HEK293 (cell line): ENCODE results near the gene UTP14C.

Source experiments
- CTCF ChIP-seq: fragments of 450-650 bp; formaldehyde crosslinking; IDR thresholded peaks from 2 replicates; pipeline ENCODE4 v1.5.1; 2016; ENCODE audit warnings: missing biosample characterization, missing genetic modification characterization
- GLIS1 ChIP-seq: fragments of 450-650 bp; formaldehyde crosslinking; IDR thresholded peaks from 2 replicates; pipeline ENCODE4 v1.5.1; 2016; ENCODE audit warnings: missing biosample characterization, missing genetic modification characterization
- KLF16 ChIP-seq: fragments of 450-650 bp; formaldehyde crosslinking; IDR thresholded peaks from 2 replicates; pipeline ENCODE4 v1.5.1; 2017; ENCODE audit warnings: missing biosample characterization, missing genetic modification characterization
- ZBTB49 ChIP-seq: fragments of 450-650 bp; formaldehyde crosslinking; IDR thresholded peaks from 2 replicates; pipeline ENCODE4 v1.5.1; 2016; ENCODE audit warnings: missing biosample characterization, missing genetic modification characterization, low read depth
- ZFHX2 ChIP-seq: fragments of 450-650 bp; formaldehyde crosslinking; conservative IDR thresholded peaks from 2 replicates; pipeline ENCODE4 v1.5.1; 2016; ENCODE audit warnings: missing biosample characterization, missing genetic modification characterization
- ZNF114 ChIP-seq: fragments of 450-650 bp; formaldehyde crosslinking; IDR thresholded peaks from 2 replicates; pipeline ENCODE4 v1.5.0; 2017; ENCODE audit warnings: missing biosample characterization, missing genetic modification characterization
- ZNF121 ChIP-seq: fragments of 450-650 bp; formaldehyde crosslinking; IDR thresholded peaks from 2 replicates; pipeline ENCODE4 v1.5.1; 2016; ENCODE audit warnings: missing biosample characterization, missing genetic modification characterization
- ZNF140 ChIP-seq: fragments of 450-650 bp; formaldehyde crosslinking; IDR thresholded peaks from 2 replicates; pipeline ENCODE4 v1.5.1; 2016; ENCODE audit warnings: missing biosample characterization, missing genetic modification characterization
- ZNF18 ChIP-seq: fragments of 450-650 bp; formaldehyde crosslinking; IDR thresholded peaks from 2 replicates; pipeline ENCODE4 v1.5.1; 2016; ENCODE audit warnings: missing biosample characterization, missing genetic modification characterization
- ZNF214 ChIP-seq: fragments of 450-650 bp; formaldehyde crosslinking; IDR thresholded peaks from 2 replicates; pipeline ENCODE4 v1.5.1; 2017; ENCODE audit warnings: missing biosample characterization, mild to moderate bottlenecking, missing genetic modification characterization, borderline replicate concordance
- ZNF221 ChIP-seq: fragments of 450-650 bp; formaldehyde crosslinking; IDR thresholded peaks from 2 replicates; pipeline ENCODE4 v1.5.1; 2017; ENCODE audit warnings: missing biosample characterization, missing genetic modification characterization, borderline replicate concordance
- ZNF248 ChIP-seq: fragments of 450-650 bp; formaldehyde crosslinking; IDR thresholded peaks from 2 replicates; pipeline ENCODE4 v1.5.1; 2017; ENCODE audit warnings: missing biosample characterization, missing genetic modification characterization
- ZNF266 ChIP-seq: fragments of 450-650 bp; formaldehyde crosslinking; IDR thresholded peaks from 2 replicates; pipeline ENCODE4 v1.5.1; 2016; ENCODE audit warnings: missing biosample characterization, missing genetic modification characterization, low read depth
- ZNF292 ChIP-seq: fragments of 450-650 bp; formaldehyde crosslinking; IDR thresholded peaks from 2 replicates; pipeline ENCODE4 v1.5.1; 2016; ENCODE audit warnings: low read depth, missing biosample characterization, missing genetic modification characterization, borderline replicate concordance
- ZNF311 ChIP-seq: fragments of 450-650 bp; formaldehyde crosslinking; IDR thresholded peaks from 2 replicates; pipeline ENCODE4 v1.5.1; 2017; ENCODE audit warnings: missing biosample characterization, missing genetic modification characterization, borderline replicate concordance
- ZNF341 ChIP-seq: fragments of 450-650 bp; formaldehyde crosslinking; IDR thresholded peaks from 2 replicates; pipeline ENCODE4; 2016; ENCODE audit warnings: low read depth, missing biosample characterization, missing genetic modification characterization
- ZNF626 ChIP-seq: fragments of 450-650 bp; sonication (Bioruptor Pico); formaldehyde crosslinking; IDR thresholded peaks from 2 replicates; pipeline ENCODE4 v1.5.1; 2018; ENCODE audit warnings: missing biosample characterization, missing genetic modification characterization, inconsistent platforms
- ZNF658 ChIP-seq: fragments of 450-650 bp; formaldehyde crosslinking; IDR thresholded peaks from 2 replicates; pipeline ENCODE4; 2016; ENCODE audit warnings: missing biosample characterization, missing genetic modification characterization
- ZNF677 ChIP-seq: fragments of 450-650 bp; IDR thresholded peaks from 2 replicates; pipeline ENCODE4 v1.5.0; 2018; ENCODE audit warnings: missing biosample characterization, mild to moderate bottlenecking, missing genetic modification characterization, moderate library complexity
- ZNF692 ChIP-seq: fragments of 450-650 bp; formaldehyde crosslinking; IDR thresholded peaks from 2 replicates; pipeline ENCODE4 v1.5.1; 2016; ENCODE audit warnings: missing biosample characterization, missing genetic modification characterization
- ZNF837 ChIP-seq: fragments of 450-650 bp; formaldehyde crosslinking; IDR thresholded peaks from 2 replicates; pipeline ENCODE4 v1.5.1; 2016; ENCODE audit warnings: missing biosample characterization, missing genetic modification characterization
- TF ChIP-seq, protein P1 (sequence below): fragments of 450-650 bp; formaldehyde crosslinking; IDR thresholded peaks from 2 replicates; pipeline ENCODE4 v1.5.1; 2016; ENCODE audit warnings: missing biosample characterization, missing genetic modification characterization
- TF ChIP-seq, protein P2 (sequence below): fragments of 450-650 bp; formaldehyde crosslinking; IDR thresholded peaks from 2 replicates; pipeline ENCODE4 v1.5.1; 2016; ENCODE audit warnings: missing biosample characterization, missing genetic modification characterization
- TF ChIP-seq, protein P3 (sequence below): fragments of 450-650 bp; formaldehyde crosslinking; IDR thresholded peaks from 2 replicates; pipeline ENCODE4 v1.5.1; 2016; ENCODE audit warnings: missing biosample characterization, missing genetic modification characterization, borderline replicate concordance

UTP14C gene

DNA sequence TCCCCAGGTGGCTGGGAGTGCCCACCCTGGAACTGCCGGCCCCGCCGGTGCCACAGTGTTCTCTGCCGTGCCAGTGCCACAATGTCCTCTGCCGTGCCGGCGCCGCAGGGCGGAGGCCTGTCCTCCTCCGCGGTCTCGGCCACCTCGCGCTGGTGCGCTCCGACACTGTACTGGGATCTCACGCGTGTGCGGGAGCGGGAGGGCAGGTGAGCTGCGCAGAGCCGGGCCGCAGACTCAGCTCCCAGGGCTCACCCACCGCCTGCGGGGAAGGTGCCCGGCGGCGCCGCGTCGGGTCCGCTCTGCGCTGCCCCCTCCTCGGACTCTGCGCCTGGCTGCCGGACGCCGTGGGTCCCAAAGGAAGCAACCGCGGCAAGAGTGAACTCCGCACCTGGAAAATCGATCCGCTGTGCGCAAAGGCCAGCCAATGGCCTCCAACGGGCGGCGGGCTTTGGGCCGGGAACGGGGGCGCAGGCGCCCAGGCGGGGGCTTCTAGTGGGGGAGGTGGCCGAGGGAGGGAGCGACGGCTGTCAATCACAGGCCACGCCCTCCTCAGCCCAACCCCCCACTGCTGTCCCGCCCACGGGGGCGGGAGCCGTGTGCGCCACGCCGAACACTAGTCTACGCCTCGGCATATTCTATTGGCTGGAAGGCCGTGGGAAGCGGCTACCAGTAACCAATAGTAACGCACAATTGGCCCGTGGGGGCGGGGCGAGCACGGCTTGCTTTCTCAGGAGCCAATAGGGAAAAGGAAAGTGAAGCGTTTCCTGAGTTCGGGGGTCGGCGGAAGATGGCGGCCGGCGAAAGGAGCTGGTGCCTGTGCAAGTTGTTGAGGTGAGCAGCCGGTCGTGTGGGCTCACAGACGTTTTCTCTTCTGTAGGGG lies 12.6 kb upstream of the UTP14C start, which contains the start of gene ALG11 (continued):
- TF ChIP-seq KLF16 (tag by site-specific recombination) (no peak), ZNF214 (tag by site-specific recombination) (no peak), ZNF221 (tag by site-specific recombination) (no peak), ZNF626 (tag by site-specific recombination) (no peak), ZNF292 (tag by site-specific recombination) (no peak), ZNF140 (tag by site-specific recombination) (no peak), ZNF18 (tag by site-specific recombination) (0 out of 2 replicates have a peak, but pooled peaks have one; percentile 21), ZNF692 (tag by site-specific recombination) (0 out of 2 replicates have a peak, but pooled peaks have one; percentile 24), ZNF114 (no peak), ZNF837 (no peak), ZNF341 (tag by site-specific recombination) (peak; percentile 33), ZNF658 (tag by site-specific recombination) (no peak), ZNF248 (tag by site-specific recombination) (no peak), ZNF677 (tag by site-specific recombination) (0 out of 2 replicates have a peak, but pooled peaks have one; percentile 29), ZFHX2 (tag by site-specific recombination) (peak; percentile 85), ZNF311 (no peak), CTCF (tag by site-specific recombination) (no peak; the same call in 1 of the 2 replicates), ZNF266 (tag by site-specific recombination) (no peak), ZNF121 (tag by site-specific recombination) (no peak), ZBTB49 (no peak), GLIS1 (tag by site-specific recombination) (peak; percentile 62; the same call in 1 of the 2 replicates)
- TF ChIP-seq, protein P1, sequence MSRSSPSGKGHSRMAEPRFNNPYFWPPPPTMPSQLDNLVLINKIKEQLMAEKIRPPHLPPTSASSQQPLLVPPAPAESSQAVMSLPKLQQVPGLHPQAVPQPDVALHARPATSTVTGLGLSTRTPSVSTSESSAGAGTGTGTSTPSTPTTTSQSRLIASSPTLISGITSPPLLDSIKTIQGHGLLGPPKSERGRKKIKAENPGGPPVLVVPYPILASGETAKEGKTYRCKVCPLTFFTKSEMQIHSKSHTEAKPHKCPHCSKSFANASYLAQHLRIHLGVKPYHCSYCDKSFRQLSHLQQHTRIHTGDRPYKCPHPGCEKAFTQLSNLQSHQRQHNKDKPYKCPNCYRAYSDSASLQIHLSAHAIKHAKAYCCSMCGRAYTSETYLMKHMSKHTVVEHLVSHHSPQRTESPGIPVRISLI (tag by site-specific recombination): no peak
- TF ChIP-seq, protein P2, sequence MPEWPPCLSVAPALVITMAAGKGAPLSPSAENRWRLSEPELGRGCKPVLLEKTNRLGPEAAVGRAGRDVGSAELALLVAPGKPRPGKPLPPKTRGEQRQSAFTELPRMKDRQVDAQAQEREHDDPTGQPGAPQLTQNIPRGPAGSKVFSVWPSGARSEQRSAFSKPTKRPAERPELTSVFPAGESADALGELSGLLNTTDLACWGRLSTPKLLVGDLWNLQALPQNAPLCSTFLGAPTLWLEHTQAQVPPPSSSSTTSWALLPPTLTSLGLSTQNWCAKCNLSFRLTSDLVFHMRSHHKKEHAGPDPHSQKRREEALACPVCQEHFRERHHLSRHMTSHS (tag by site-specific recombination): no peak
- TF ChIP-seq, protein P3, sequence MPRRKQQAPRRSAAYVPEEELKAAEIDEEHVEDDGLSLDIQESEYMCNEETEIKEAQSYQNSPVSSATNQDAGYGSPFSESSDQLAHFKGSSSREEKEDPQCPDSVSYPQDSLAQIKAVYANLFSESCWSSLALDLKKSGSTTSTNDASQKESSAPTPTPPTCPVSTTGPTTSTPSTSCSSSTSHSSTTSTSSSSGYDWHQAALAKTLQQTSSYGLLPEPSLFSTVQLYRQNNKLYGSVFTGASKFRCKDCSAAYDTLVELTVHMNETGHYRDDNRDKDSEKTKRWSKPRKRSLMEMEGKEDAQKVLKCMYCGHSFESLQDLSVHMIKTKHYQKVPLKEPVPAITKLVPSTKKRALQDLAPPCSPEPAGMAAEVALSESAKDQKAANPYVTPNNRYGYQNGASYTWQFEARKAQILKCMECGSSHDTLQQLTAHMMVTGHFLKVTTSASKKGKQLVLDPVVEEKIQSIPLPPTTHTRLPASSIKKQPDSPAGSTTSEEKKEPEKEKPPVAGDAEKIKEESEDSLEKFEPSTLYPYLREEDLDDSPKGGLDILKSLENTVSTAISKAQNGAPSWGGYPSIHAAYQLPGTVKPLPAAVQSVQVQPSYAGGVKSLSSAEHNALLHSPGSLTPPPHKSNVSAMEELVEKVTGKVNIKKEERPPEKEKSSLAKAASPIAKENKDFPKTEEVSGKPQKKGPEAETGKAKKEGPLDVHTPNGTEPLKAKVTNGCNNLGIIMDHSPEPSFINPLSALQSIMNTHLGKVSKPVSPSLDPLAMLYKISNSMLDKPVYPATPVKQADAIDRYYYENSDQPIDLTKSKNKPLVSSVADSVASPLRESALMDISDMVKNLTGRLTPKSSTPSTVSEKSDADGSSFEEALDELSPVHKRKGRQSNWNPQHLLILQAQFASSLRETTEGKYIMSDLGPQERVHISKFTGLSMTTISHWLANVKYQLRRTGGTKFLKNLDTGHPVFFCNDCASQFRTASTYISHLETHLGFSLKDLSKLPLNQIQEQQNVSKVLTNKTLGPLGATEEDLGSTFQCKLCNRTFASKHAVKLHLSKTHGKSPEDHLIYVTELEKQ (tag by site-specific recombination): peak; percentile 90
